ENCODE data around the gene NDUFV3.
"Not testable (repeated sequence)": the region's sequence is repeated elsewhere in the genome, so short reads cannot be mapped to it uniquely, and the experiment has no call there.

NDUFV3 gene

GRCh38 chr21:42949094-42949755, 56.1 kb downstream of the NDUFV3 start:
- not testable (repeated sequence) for H3K4me1 ChIP-seq (ENCODE audit: control insufficient read depth, insufficient read depth, low read length, poor library complexity, severe bottlenecking); DNase-seq; H3K27me3 ChIP-seq (replicated peaks; ENCODE audit: control insufficient read depth, insufficient read depth, low read length, poor library complexity, severe bottlenecking); H3K36me3 ChIP-seq (ENCODE audit: control insufficient read depth, insufficient read depth, low read length); H3K4me3 ChIP-seq (ENCODE audit: insufficient read depth, low read depth, low read length, poor library complexity, severe bottlenecking); H3K27ac ChIP-seq (ENCODE audit: insufficient read depth, low read length, poor library complexity, severe bottlenecking); H3K9me3 ChIP-seq (ENCODE audit: control insufficient read depth, low read length)

- H3K4me1 ChIP-seq (ENCODE audit: control insufficient read depth, insufficient read depth, low read length, poor library complexity, severe bottlenecking); H3K4me3 ChIP-seq (ENCODE audit: insufficient read depth, low read depth, low read length, poor library complexity, severe bottlenecking); H3K27ac ChIP-seq (ENCODE audit: insufficient read depth, low read length, poor library complexity, severe bottlenecking); H3K9me3 ChIP-seq (ENCODE audit: control insufficient read depth, low read length); H3K36me3 ChIP-seq (ENCODE audit: control insufficient read depth, insufficient read depth, low read length); H3K27me3 ChIP-seq (replicated peaks; ENCODE audit: control insufficient read depth, insufficient read depth, low read length, poor library complexity, severe bottlenecking); DNase-seq: not testable (repeated sequence)
These were observed 58.1 kb downstream of the NDUFV3 start for GRCh38 chr21:42951193-42951592.

- Histone ChIP-seq H3K4me3 (ENCODE audit: insufficient read depth, low read depth, low read length, poor library complexity, severe bottlenecking) (no peak overlapping the region), H3K9me3 (ENCODE audit: control insufficient read depth, low read length) (no peaks in the 10 kb centered on the region), H3K36me3 (ENCODE audit: control insufficient read depth, insufficient read depth, low read length) (no peaks in the 10 kb centered on the region), H3K27me3 (replicated peaks; ENCODE audit: control insufficient read depth, insufficient read depth, low read length, poor library complexity, severe bottlenecking) (no peaks in the 10 kb centered on the region), H3K27ac (ENCODE audit: insufficient read depth, low read length, poor library complexity, severe bottlenecking) (no peak overlapping the region), H3K4me1 (ENCODE audit: control insufficient read depth, insufficient read depth, low read length, poor library complexity, severe bottlenecking) (no peaks in the 10 kb centered on the region)
- DNase-seq: no peak
These were observed 63.9 kb downstream of the NDUFV3 start for GRCh38 chr21:42956824-42957630.

GRCh38 chr21:42958122-42958521, 65.0 kb downstream of the NDUFV3 start:
- not testable (repeated sequence) for H3K27ac ChIP-seq (ENCODE audit: insufficient read depth, low read length, poor library complexity, severe bottlenecking); H3K36me3 ChIP-seq (ENCODE audit: control insufficient read depth, insufficient read depth, low read length); H3K9me3 ChIP-seq (ENCODE audit: control insufficient read depth, low read length); H3K4me3 ChIP-seq (ENCODE audit: insufficient read depth, low read depth, low read length, poor library complexity, severe bottlenecking); H3K4me1 ChIP-seq (ENCODE audit: control insufficient read depth, insufficient read depth, low read length, poor library complexity, severe bottlenecking); H3K27me3 ChIP-seq (replicated peaks; ENCODE audit: control insufficient read depth, insufficient read depth, low read length, poor library complexity, severe bottlenecking); DNase-seq

- H3K4me1 ChIP-seq (ENCODE audit: control insufficient read depth, insufficient read depth, low read length, poor library complexity, severe bottlenecking): no peaks in the 10 kb centered on the region
- H3K36me3 ChIP-seq (ENCODE audit: control insufficient read depth, insufficient read depth, low read length): no peaks in the 10 kb centered on the region
- H3K27me3 ChIP-seq (replicated peaks; ENCODE audit: control insufficient read depth, insufficient read depth, low read length, poor library complexity, severe bottlenecking): no peaks in the 10 kb centered on the region
- no peak for DNase-seq
- no peak overlapping the region for H3K4me3 ChIP-seq (ENCODE audit: insufficient read depth, low read depth, low read length, poor library complexity, severe bottlenecking)
- H3K9me3 ChIP-seq (ENCODE audit: control insufficient read depth, low read length): no peaks in the 10 kb centered on the region
- H3K27ac ChIP-seq (ENCODE audit: insufficient read depth, low read length, poor library complexity, severe bottlenecking): no peak overlapping the region
These were observed 66.6 kb downstream of the NDUFV3 start for GRCh38 chr21:42959728-42960127.

GRCh38 chr21:42962380-42963007, 69.4 kb downstream of the NDUFV3 start:
- Histone ChIP-seq H3K9me3 (ENCODE audit: control insufficient read depth, low read length) (no peaks in the 10 kb centered on the region), H3K4me1 (ENCODE audit: control insufficient read depth, insufficient read depth, low read length, poor library complexity, severe bottlenecking) (no peaks in the 10 kb centered on the region), H3K4me3 (ENCODE audit: insufficient read depth, low read depth, low read length, poor library complexity, severe bottlenecking) (no peak overlapping the region), H3K27me3 (replicated peaks; ENCODE audit: control insufficient read depth, insufficient read depth, low read length, poor library complexity, severe bottlenecking) (no peaks in the 10 kb centered on the region), H3K36me3 (ENCODE audit: control insufficient read depth, insufficient read depth, low read length) (no peaks in the 10 kb centered on the region), H3K27ac (ENCODE audit: insufficient read depth, low read length, poor library complexity, severe bottlenecking) (no peak overlapping the region)
- no peak for DNase-seq

Data from effector memory CD4-positive, alpha-beta T cell (primary cell).